HG02610 (cell line): ENCODE measurements around the gene KYNU.
"Not testable (repeated sequence)": the region's sequence is repeated elsewhere in the genome, so short reads cannot be mapped to it uniquely, and the experiment has no call there.

Experiments
- ATAC-seq: cut with Tn5 transposase; IDR thresholded peaks from one replicate; pipeline ENCODE4 v1.9.1; 2021; ENCODE audit warnings: mild to moderate bottlenecking, moderate library complexity; ENCODE audit not compliant: unreplicated experiment

Gene KYNU

GRCh38 chr2:142993771-142994170 is 116.3 kb downstream of the KYNU start:
- ATAC-seq = no peak

- no peak for ATAC-seq
These were observed 117.2 kb downstream of the KYNU start for GRCh38 chr2:142994665-142995064.

GRCh38 chr2:142997231-142997630 is 119.8 kb downstream of the KYNU start:
- no peak for ATAC-seq

GRCh38 chr2:143000599-143000998 is 123.1 kb downstream of the KYNU start:
- no peak for ATAC-seq

- no peak for ATAC-seq
These were observed 124.0 kb downstream of the KYNU start for GRCh38 chr2:143001501-143001900.

- no peak for ATAC-seq
These were observed 138.2 kb downstream of the KYNU start for GRCh38 chr2:143015656-143016055.

- peak; percentile 40 for ATAC-seq
These were observed 149.1 kb downstream of the KYNU start for GRCh38 chr2:143026411-143027054.

- ATAC-seq = no peak
These were observed 151.7 kb downstream of the KYNU start for GRCh38 chr2:143029141-143029540.

GRCh38 chr2:143030127-143030526 is 152.7 kb downstream of the KYNU start:
- ATAC-seq = no peak

GRCh38 chr2:143034292-143035074 is 157.0 kb downstream of the KYNU start:
- ATAC-seq = peak; percentile 83

GRCh38 chr2:143051465-143051864 is 174.0 kb downstream of the KYNU start:
- peak; percentile 53 for ATAC-seq

- ATAC-seq = not testable (repeated sequence)
These were observed 176.0 kb downstream of the KYNU start for GRCh38 chr2:143053437-143053836.

- no peak for ATAC-seq
These were observed 179.1 kb downstream of the KYNU start for GRCh38 chr2:143056550-143056949.

- no peak for ATAC-seq
These were observed 181.4 kb downstream of the KYNU start for GRCh38 chr2:143058851-143059250.

GRCh38 chr2:143063612-143064200 is 186.2 kb downstream of the KYNU start:
- no peak for ATAC-seq

GRCh38 chr2:143068094-143068493 is 190.6 kb downstream of the KYNU start:
- no peak for ATAC-seq

GRCh38 chr2:143068509-143068908 is 191.0 kb downstream of the KYNU start:
- ATAC-seq = no peak

- no peak for ATAC-seq
These were observed 193.2 kb downstream of the KYNU start for GRCh38 chr2:143070704-143071103.

- ATAC-seq = no peak
These were observed 193.9 kb downstream of the KYNU start for GRCh38 chr2:143071185-143071876.

GRCh38 chr2:143074913-143075312 is 197.4 kb downstream of the KYNU start:
- ATAC-seq = not testable (repeated sequence)

- ATAC-seq = no peak
These were observed 198.2 kb downstream of the KYNU start for GRCh38 chr2:143075711-143076110.
